Measurements from ENCODE around the gene CBY1. TPM values are rescaled to one million over a fixed set of nuclear protein-coding genes. Genes with fewer than 3 reads are reported as not detected.

CBY1 gene
- total RNA-seq, 1 donor from 2014 or later = 31.4 TPM

GRCh38 chr22:38698407-38699094, 42.1 kb downstream of the CBY1 start:
- ATAC-seq = no peak
- DNase-seq (ENCODE audit: low spot score) = no peak
- intact Hi-C loops (cut with DNase I) = no loop called here

- DNase-seq (ENCODE audit: low spot score) (no peak), ATAC-seq (no peak)
- intact Hi-C loops (cut with DNase I) = no loop called here
Measured at GRCh38 chr22:38699143-38699542, 42.7 kb downstream of the CBY1 start.

GRCh38 chr22:38699784-38700183, 43.3 kb downstream of the CBY1 start:
- DNase-seq (ENCODE audit: low spot score) (no peak), ATAC-seq (no peak)
- intact Hi-C loops (cut with DNase I) = no loop called here

- DNase-seq (ENCODE audit: low spot score) = peak; percentile 86
- intact Hi-C loops (cut with DNase I) = no loop called here
- ATAC-seq = peak; percentile 18
Measured at GRCh38 chr22:38700270-38700788, 43.9 kb downstream of the CBY1 start.

- DNase-seq (ENCODE audit: low spot score) (peak; percentile 99), ATAC-seq (peak; percentile 69)
- intact Hi-C loops (cut with DNase I) = no loop called here
Measured at GRCh38 chr22:38700789-38701628, 44.6 kb downstream of the CBY1 start, which contains the start of gene JOSD1. Gene JOSD1, minus strand, starts transcription at chr22:38700943. Its CDS starts 956 bp downstream, at chr22:38699987.

- DNase-seq (ENCODE audit: low spot score) (no peak), ATAC-seq (no peak)
- intact Hi-C loops (cut with DNase I) = no loop called here
Measured at GRCh38 chr22:38704654-38705234, 48.3 kb downstream of the CBY1 start.

GRCh38 chr22:38705235-38706100, 49.0 kb downstream of the CBY1 start, which contains the start of gene GTPBP1:
Gene GTPBP1, plus strand, starts transcription at chr22:38705944. Its CDS starts 12 bp downstream, at chr22:38705956.
- ATAC-seq (peak; percentile 97), DNase-seq (ENCODE audit: low spot score) (peak; percentile 98)
- intact Hi-C loops (cut with DNase I) = no loop called here

GRCh38 chr22:38706101-38706900, 49.9 kb downstream of the CBY1 start:
- DNase-seq (ENCODE audit: low spot score) (peak; percentile 82), ATAC-seq (no peak)
- intact Hi-C loops (cut with DNase I) = no loop called here

GRCh38 chr22:38706901-38707195, 50.4 kb downstream of the CBY1 start:
- ATAC-seq = no peak
- intact Hi-C loops (cut with DNase I) = no loop called here
- DNase-seq (ENCODE audit: low spot score) = no peak

- ATAC-seq = no peak
- no peak for DNase-seq (ENCODE audit: low spot score)
- intact Hi-C loops (cut with DNase I) = no loop called here
Measured at GRCh38 chr22:38707346-38707745, 50.9 kb downstream of the CBY1 start.

GRCh38 chr22:38707984-38708383, 51.5 kb downstream of the CBY1 start:
- intact Hi-C loops (cut with DNase I) = no loop called here

GRCh38 chr22:38709306-38709705, 52.9 kb downstream of the CBY1 start:
- intact Hi-C loops (cut with DNase I) = no loop called here
- ATAC-seq (no peak), DNase-seq (ENCODE audit: low spot score) (no peak)

More at GRCh38 chr22:38707984-38708383, 51.5 kb downstream of the CBY1 start:
- ATAC-seq (no peak), DNase-seq (ENCODE audit: low spot score) (no peak)

GRCh38 chr22:38710351-38710750, 53.9 kb downstream of the CBY1 start:
- ATAC-seq (no peak), DNase-seq (ENCODE audit: low spot score) (no peak)
- intact Hi-C loops (cut with DNase I) = no loop called here

- ATAC-seq (no peak), DNase-seq (ENCODE audit: low spot score) (no peak)
- intact Hi-C loops (cut with DNase I) = no loop called here
Measured at GRCh38 chr22:38710866-38711265, 54.4 kb downstream of the CBY1 start.

GRCh38 chr22:38712486-38713207, 56.2 kb downstream of the CBY1 start:
- intact Hi-C loops (cut with DNase I) = no loop called here
- ATAC-seq = no peak
- DNase-seq (ENCODE audit: low spot score) = no peak

GRCh38 chr22:38713921-38714320, 57.5 kb downstream of the CBY1 start:
- no peak for DNase-seq (ENCODE audit: low spot score)
- intact Hi-C loops (cut with DNase I) = no loop called here
- ATAC-seq = no peak

GRCh38 chr22:38715176-38715764, 58.8 kb downstream of the CBY1 start:
- intact Hi-C loops (cut with DNase I) = no loop called here
- peak; percentile 25 for ATAC-seq
- DNase-seq (ENCODE audit: low spot score) = no peak

Measured in sciatic nerve (tissue), 2 donors.